ENCODE data around the gene TMEM63B.
"Not testable (repeated sequence)": the region's sequence is repeated elsewhere in the genome, so short reads cannot be mapped to it uniquely, and the experiment has no call there.

The TMEM63B gene

GRCh38 chr6:44193307-44193910 lies 66.1 kb downstream of the TMEM63B start:
- DNase-seq (ENCODE audit: low read depth in 2 of 2) = no peak

- DNase-seq (ENCODE audit: low read depth in 2 of 2) = no peak
Observed at GRCh38 chr6:44194326-44194725, 67.0 kb downstream of the TMEM63B start.

DNA sequence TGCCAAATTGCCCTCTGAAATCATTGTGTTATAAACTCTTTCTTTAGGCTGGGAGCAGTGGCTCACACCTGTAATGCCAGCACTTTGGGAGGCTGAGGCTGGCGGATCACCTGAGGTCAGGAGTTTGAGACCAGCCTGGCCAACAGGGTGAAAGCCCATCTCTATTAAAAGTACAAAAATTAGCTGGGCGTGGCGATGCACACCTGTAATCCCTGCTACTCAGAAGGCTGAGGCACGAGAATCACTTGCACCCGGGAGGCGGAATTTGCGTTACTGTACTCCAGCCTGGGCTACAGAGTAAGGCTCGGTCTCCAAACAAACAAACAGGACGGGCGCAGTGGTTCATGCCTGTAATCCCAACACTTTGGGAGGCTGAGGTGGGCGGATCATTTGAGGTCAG lies 69.0 kb downstream of the TMEM63B start:
- DNase-seq (ENCODE audit: low read depth in 2 of 2) = not testable (repeated sequence)

DNA sequence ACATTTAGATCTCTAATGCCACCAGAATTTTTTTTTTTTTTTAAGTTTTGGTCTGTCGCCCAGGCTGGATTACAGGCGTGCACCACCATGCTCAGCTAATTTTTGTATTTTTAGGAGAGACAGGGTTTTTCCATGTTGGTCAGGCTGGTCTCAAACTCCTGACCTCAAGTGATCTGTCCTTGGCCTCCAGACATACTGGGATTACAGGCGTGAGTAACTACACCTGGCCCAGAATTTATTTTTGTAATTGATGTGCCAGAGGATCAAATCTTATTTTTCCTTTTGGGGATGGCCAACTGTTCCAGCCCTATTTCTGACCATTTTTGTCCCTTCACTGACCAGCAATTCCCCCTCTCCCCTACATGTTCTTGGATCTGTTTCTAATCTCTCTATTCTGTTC lies 71.3 kb downstream of the TMEM63B start:
- DNase-seq (ENCODE audit: low read depth in 2 of 2) = no peak

- no peak for DNase-seq (ENCODE audit: low read depth in 2 of 2)
Observed at GRCh38 chr6:44199883-44200282, 72.5 kb downstream of the TMEM63B start.

DNA sequence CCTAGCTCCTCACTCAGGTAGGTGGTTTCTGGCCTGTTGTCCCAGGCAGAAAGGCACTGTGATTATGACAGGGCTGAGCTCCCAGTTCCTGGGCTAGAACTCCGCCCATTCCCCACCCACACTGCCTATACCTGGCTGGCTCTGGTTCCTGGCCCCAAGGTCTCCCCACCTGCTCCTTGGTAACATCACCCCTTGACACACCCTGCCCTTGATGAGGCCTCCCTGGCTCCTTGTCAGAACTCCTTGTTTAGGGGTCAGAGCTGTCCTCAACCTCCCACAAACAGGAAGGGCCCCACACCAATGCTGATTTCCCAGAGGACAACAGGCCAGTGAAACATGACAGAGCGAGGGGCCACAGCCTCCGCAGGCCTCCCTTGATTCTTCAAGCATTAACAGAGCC lies 73.8 kb downstream of the TMEM63B start:
- DNase-seq (ENCODE audit: low read depth in 2 of 2) = no peak

DNA sequence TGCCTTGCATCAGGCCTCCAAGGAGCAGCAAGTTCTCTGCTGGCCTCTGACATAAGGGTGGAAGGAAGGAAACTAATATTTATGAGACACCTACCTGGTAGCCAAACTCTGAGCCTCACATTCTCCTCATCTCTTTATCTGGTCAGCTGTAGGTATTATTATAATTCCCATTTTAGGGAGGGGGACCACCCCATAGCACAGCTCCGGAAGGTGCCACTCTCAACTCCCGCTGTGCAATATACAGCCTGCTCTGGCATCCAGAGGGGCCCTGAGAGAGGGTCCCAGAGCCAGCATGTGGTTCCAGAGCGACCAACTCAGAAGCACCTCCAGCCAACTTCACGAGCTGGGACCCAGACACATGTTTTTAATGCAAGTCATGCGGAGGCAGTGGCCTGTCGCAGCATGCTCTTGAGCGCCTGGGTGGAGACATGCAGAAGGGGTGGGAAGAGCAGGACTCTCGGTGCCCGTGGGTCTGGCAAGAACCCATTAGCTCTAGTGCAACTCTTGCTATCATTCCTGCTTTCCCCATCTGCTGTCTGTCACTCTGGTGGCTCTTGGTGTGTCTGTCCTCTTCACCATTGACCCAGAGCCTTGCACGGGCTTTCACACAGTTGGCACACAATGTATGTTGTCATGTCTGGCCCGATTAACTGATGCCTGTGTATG lies 74.4 kb downstream of the TMEM63B start:
- DNase-seq (ENCODE audit: low read depth in 2 of 2) = no peak

GRCh38 chr6:44202332-44202971 lies 75.1 kb downstream of the TMEM63B start:
- DNase-seq (ENCODE audit: low read depth in 2 of 2) = no peak

- no peak for DNase-seq (ENCODE audit: low read depth in 2 of 2)
Observed at GRCh38 chr6:44202972-44203750, 75.8 kb downstream of the TMEM63B start.

- DNase-seq (ENCODE audit: low read depth in 2 of 2) = no peak
Observed at GRCh38 chr6:44203955-44204354, 76.6 kb downstream of the TMEM63B start.

Measured in stimulated activated CD4-positive, alpha-beta T cell treated with anti-CD3 and anti-CD28 coated beads, Interleukin-12 subunit alpha, Interleukin-12 subunit beta, amount 100 ng/mL, for 24 hours (primary cell).